Esophagus muscularis mucosa (tissue), 4 donors: Measurements from ENCODE around the gene HNRNPLL. TPM values are rescaled to one million over a fixed set of nuclear protein-coding genes. Genes with fewer than 3 reads are reported as not detected.
"Not testable (repeated sequence)": the region's sequence is repeated elsewhere in the genome, so short reads cannot be mapped to it uniquely, and the experiment has no call there.

Experiments used
- DNase-seq: peaks from one replicate; pipeline ENCODE4 v3.0.0-alpha.2; 2017; ENCODE audit errors: extremely low spot score
- H3K27ac ChIP-seq, 4 donors: fragments of 200-600 bp; sonication (generic); replicated peaks in 1 of 4; 1 replicate in 3 of 4; 2 replicates in 1 of 4; pipeline ENCODE4 v1.5.1; 2016 to 2019; ENCODE audit warnings: mild to moderate bottlenecking in 1 of 4
- H3K27me3 ChIP-seq, 4 donors: fragments of 200-600 bp; sonication (generic); one replicate each; pipeline versions ENCODE4 v1.5.1 to v1.6.0; 2016 to 2019
- H3K36me3 ChIP-seq, 4 donors: fragments of 200-600 bp; sonication (generic); one replicate each; pipeline ENCODE4 v1.5.1; 2016 to 2019
- H3K4me1 ChIP-seq, 4 donors: fragments of 200-600 bp; sonication (generic); one replicate each; pipeline ENCODE4 v1.5.1; 2016 to 2019
- H3K4me3 ChIP-seq, 4 donors: fragments of 200-600 bp; sonication (generic); 1 replicate in 2 of 4; 2 replicates in 2 of 4; pipeline ENCODE4 v1.5.1; 2016 to 2019; ENCODE audit warnings: mild to moderate bottlenecking in 4 of 4, moderate library complexity in 1 of 4
- H3K9me3 ChIP-seq, 4 donors: fragments of 200-600 bp; sonication (generic); 1 replicate in 3 of 4; 2 replicates in 1 of 4; pipeline ENCODE4 v1.5.1; 2016 to 2019
- EP300 ChIP-seq: sonication (generic); formaldehyde crosslinking; IDR thresholded peaks from one replicate; pipeline ENCODE4 v1.6.1; 2017; ENCODE audit warnings: antibody characterized with exemption
- POLR2A ChIP-seq: fragments of 450-650 bp; IDR thresholded peaks from one replicate; pipeline ENCODE4 v1.6.1; 2017; ENCODE audit warnings: antibody characterized with exemption, moderate library complexity, mild to moderate bottlenecking, low read depth
- POLR2AphosphoS5 ChIP-seq, 2 donors: sonication (generic); formaldehyde crosslinking; IDR thresholded peaks; one replicate each; pipeline ENCODE4 v1.6.1; 2017; ENCODE audit warnings: antibody characterized with exemption in 2 of 2
- WGBS: methylation state at CpG from one replicate; pipeline ENCODE4 v1.1.5; 2018; 5-methylcytosine and 5-hydroxymethylcytosine counted together
- intact Hi-C: fragments of 100-400 bp; cut with DNase I; formaldehyde crosslinking; loops from one replicate; pipeline ENCODE4 v1.15.1; 2023
- total RNA-seq, 4 donors: library from RNA; depleted of rRNA; stranded (reverse); fragments of >200 nt; gene quantifications; one replicate each; pipeline versions ENCODE4 v1.1.0 to v1.2.1, GENCODE V29; 2016
- TF ChIP-seq, protein P1 (sequence below), 3 experiments: fragments of 200-600 bp in 2 of 3; fragments of 450-650 bp in 1 of 3; sonication (generic) in 2 of 3; IDR thresholded peaks; one replicate each; pipeline ENCODE4 v1.5.1; 2017 to 2019; ENCODE audit warnings: antibody characterized with exemption in 3 of 3, mild to moderate bottlenecking in 2 of 3, moderate library complexity in 1 of 3

HNRNPLL gene
- total RNA-seq, 4 donors from 2014 or later = 50.2 to 61.5 (median 54.0) TPM

DNA sequence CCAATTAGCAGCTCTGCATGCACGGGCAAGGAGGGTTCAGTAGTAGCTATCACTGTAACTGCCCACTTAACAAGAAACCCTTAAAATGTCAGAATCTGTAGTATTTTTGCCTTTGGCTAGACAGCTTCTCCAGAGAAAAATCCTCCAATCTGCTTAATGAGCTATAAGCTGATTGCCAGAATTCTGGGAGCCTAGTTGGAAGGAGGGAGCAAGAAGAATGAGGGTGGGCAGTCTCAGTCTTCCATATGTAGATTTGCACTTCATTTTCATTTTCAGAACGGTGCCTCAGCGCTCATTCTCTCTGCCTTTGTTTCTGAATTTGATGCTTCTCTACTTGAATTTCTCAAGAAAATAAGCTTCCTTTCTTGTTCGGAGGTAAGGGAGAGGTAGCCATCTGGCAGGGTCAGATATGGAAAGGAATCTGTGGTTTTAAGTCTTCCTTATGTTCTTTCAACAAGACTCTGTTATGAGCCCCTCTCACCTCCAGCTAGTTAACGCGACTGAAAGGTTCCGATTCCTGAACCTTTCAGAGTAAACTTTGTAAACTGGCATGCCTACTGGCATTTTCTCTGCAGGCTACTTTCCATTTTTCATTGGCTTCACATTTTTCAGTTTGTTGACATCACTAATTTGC is 53.5 kb downstream of the HNRNPLL start:
- Histone ChIP-seq H3K9me3 (no peaks in the 10 kb centered on the region), H3K4me3 (no peak overlapping the region), H3K27ac (no peak overlapping the region), H3K27me3 (no peaks in the 10 kb centered on the region), H3K36me3 (peaks cover 0 to 14% (median 0%) of the 10 kb centered on the region in 4 donors), H3K4me1 (no peaks in the 10 kb centered on the region)
- 62% methylated on average over 7 of the region's 7 CpGs for WGBS
- DNase-seq = no peak
- TF ChIP-seq POLR2A = no peak
- TF ChIP-seq, protein P1, sequence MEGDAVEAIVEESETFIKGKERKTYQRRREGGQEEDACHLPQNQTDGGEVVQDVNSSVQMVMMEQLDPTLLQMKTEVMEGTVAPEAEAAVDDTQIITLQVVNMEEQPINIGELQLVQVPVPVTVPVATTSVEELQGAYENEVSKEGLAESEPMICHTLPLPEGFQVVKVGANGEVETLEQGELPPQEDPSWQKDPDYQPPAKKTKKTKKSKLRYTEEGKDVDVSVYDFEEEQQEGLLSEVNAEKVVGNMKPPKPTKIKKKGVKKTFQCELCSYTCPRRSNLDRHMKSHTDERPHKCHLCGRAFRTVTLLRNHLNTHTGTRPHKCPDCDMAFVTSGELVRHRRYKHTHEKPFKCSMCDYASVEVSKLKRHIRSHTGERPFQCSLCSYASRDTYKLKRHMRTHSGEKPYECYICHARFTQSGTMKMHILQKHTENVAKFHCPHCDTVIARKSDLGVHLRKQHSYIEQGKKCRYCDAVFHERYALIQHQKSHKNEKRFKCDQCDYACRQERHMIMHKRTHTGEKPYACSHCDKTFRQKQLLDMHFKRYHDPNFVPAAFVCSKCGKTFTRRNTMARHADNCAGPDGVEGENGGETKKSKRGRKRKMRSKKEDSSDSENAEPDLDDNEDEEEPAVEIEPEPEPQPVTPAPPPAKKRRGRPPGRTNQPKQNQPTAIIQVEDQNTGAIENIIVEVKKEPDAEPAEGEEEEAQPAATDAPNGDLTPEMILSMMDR (IDR thresholded peaks at IDR 0.05) = no peak
- no peak for TF ChIP-seq EP300
- no peak for TF ChIP-seq POLR2AphosphoS5 (IDR thresholded peaks at IDR 0.05)
- intact Hi-C loops = no loop called here

DNA sequence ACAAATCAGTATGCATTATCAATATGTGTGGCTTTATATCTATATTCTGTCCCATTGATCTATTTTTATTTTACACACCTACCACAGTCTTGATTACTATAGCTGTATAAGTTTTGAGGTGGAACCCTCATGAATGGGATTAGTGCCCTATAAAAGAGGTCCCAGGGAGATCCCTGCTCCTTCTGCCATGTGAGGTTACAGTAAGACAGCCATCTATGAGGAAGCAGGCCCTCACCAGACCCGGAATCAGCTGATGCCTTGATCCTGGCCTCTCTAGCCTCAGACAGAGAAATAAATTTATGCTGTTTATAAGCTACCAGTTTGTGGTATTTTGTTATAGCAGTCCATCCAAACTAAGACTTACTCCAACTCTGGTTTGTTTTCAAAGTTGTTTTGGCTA is 54.9 kb downstream of the HNRNPLL start:
- H3K36me3 ChIP-seq = peaks cover 0 to 8% (median 0%) of the 10 kb centered on the region in 4 donors
- H3K4me3 ChIP-seq = no peak overlapping the region
- H3K27ac ChIP-seq = no peak overlapping the region
- H3K4me1 ChIP-seq = peaks cover 2 to 3% (median 3%) of the 10 kb centered on the region in 4 donors
- no peaks in the 10 kb centered on the region for H3K9me3 ChIP-seq
- H3K27me3 ChIP-seq = no peaks in the 10 kb centered on the region
- DNase-seq = no peak
- no peak for TF ChIP-seq POLR2AphosphoS5 (IDR thresholded peaks at IDR 0.05)
- TF ChIP-seq, protein P1 (IDR thresholded peaks at IDR 0.05) = no peak
- no peak for TF ChIP-seq EP300
- no peak for TF ChIP-seq POLR2A
- intact Hi-C loops = no loop called here
- whole genome bisulfite sequencing = 100% methylated on average over 1 of the region's 1 CpG

DNA sequence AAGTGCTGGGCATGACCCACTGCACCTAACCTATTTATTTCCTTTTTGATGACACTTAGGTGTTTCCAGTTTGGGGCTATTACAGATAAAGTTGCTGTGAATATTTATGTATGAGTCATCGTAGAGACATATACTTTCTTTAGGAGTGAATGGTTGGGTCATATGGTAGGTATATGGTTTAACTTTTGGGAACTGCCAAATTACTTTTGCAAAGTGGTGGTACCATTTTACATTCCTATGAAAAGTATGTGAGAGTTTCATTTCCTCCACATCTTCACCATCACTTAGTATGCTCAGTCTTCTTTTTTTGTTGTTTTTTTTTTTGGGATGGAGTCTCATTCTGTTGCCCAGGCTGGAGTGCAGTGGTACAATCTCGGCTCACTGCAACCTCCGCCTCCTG is 56.1 kb downstream of the HNRNPLL start:
- DNase-seq = no peak
- intact Hi-C loops = no loop called here
- Histone ChIP-seq H3K27me3 (no peaks in the 10 kb centered on the region), H3K9me3 (no peaks in the 10 kb centered on the region), H3K4me1 (peaks cover 3 to 15% (median 14%) of the 10 kb centered on the region in 4 donors), H3K27ac (no peak overlapping the region), H3K36me3 (peaks cover 0 to 5% (median 0%) of the 10 kb centered on the region in 4 donors), H3K4me3 (no peak overlapping the region)
- WGBS = 96% methylated on average over 3 of the region's 3 CpGs
- TF ChIP-seq, protein P1 (IDR thresholded peaks at IDR 0.05) = no peak
- no peak for TF ChIP-seq POLR2A
- no peak for TF ChIP-seq POLR2AphosphoS5 (IDR thresholded peaks at IDR 0.05)
- no peak for TF ChIP-seq EP300

DNA sequence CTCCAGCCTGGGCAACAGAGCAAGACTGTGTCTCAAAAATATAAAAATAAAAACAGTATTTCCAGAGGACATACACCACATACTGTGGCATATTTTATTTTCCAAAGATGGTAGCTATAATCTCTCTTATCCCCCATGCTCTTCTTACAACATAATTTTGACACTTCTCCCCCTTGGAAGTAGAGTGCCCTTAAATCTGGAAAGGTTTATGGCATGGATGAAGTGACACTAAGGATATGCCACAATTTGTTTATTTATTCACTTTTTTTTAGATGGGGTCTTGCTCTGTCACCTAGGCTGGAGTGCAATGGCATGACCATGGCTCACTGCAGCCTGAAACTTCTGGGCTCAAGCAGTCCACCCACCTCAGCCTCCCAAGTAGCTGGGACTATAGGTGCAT is 56.7 kb downstream of the HNRNPLL start:
- H3K27me3 ChIP-seq = no peaks in the 10 kb centered on the region
- no peaks in the 10 kb centered on the region for H3K9me3 ChIP-seq
- intact Hi-C loops = no loop called here
- no peak overlapping the region for H3K27ac ChIP-seq
- TF ChIP-seq, protein P1 (IDR thresholded peaks at IDR 0.05) = no peak
- TF ChIP-seq EP300 = no peak
- TF ChIP-seq POLR2A = no peak
- no peak for TF ChIP-seq POLR2AphosphoS5 (IDR thresholded peaks at IDR 0.05)
- DNase-seq = no peak
- H3K4me1 ChIP-seq = peaks cover 3 to 20% (median 19%) of the 10 kb centered on the region in 4 donors
- no peak overlapping the region for H3K4me3 ChIP-seq
- H3K36me3 ChIP-seq = peaks cover 0 to 3% (median 0%) of the 10 kb centered on the region in 4 donors

DNA sequence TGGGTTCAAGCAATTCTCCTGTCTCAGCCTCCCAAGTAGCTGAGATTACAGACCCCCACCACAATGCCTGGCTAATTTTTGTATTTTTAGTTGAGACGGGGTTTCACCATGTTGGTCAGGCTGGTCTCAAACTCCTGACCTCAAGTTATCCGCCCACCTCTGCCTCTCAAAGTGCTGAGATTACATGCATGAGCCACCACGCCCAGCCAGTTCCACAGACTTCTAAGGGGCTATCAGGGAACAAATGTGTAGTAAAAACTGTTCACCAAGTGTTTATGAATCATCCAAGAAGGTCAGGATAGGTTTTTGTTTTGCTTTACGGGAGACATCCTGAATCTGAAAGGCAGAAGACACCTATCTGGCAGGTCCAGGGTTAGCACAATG is 60.5 kb downstream of the HNRNPLL start:
- WGBS = 93% methylated on average over 4 of the region's 4 CpGs
- H3K27me3 ChIP-seq, intact Hi-C loops, H3K27ac ChIP-seq, H3K4me3 ChIP-seq, H3K36me3 ChIP-seq, H3K9me3 ChIP-seq, DNase-seq: not testable (repeated sequence)
- H3K4me1 ChIP-seq = peaks cover 3 to 30% (median 29%) of the 10 kb centered on the region in 4 donors
